Measurements from ENCODE around the gene DACH1. TPM values are rescaled to one million over a fixed set of nuclear protein-coding genes. Genes with fewer than 3 reads are reported as not detected.

DACH1 gene
- total and polyA plus RNA-seq, 2 of the 13 experiments (the other 11 are each of a cell fraction or from before 2014, with no cell fraction given) = not detected

GRCh38 chr13:71875823-71876222, 8.8 kb upstream of the DACH1 start:
- Histone ChIP-seq H3K79me2 (ENCODE audit: insufficient read depth, low read length) (no peaks in the 10 kb centered on the region), H4K20me1 (ENCODE audit: insufficient read depth, low read length) (no peaks in the 10 kb centered on the region), H3K4me3 (replicated peaks in 1 of 3; ENCODE audit: insufficient read depth in 1 of 3, low read depth in 2 of 3, low read length in 3 of 3) (no peak overlapping the region), H3K9ac (ENCODE audit: insufficient read depth, low read depth, low read length) (no peak overlapping the region), H3K27me3 (ENCODE audit: control insufficient read depth in 1 of 2, insufficient read depth in 2 of 2, low read length in 2 of 2) (no peaks in the 10 kb centered on the region), H3K36me3 (replicated peaks in 1 of 2; ENCODE audit: control insufficient read depth in 1 of 2, insufficient read depth in 2 of 2, low read length in 2 of 2) (no peaks in the 10 kb centered on the region), H3K4me2 (ENCODE audit: low read depth, low read length) (no peak overlapping the region), H2AFZ (ENCODE audit: low read length) (no peak overlapping the region), H3K27ac (ENCODE audit: extremely low read length, insufficient read depth, low read length) (no peak overlapping the region), H3K9me3 (ENCODE audit: low read length) (no peaks in the 10 kb centered on the region), H3K4me1 (ENCODE audit: insufficient read depth, low read length) (no peaks in the 10 kb centered on the region)
- DNase-seq (ENCODE audit: low spot score) (no peak), ATAC-seq (no peak), FAIRE-seq (no peak)
- in situ Hi-C loops (cut with HindIII; ENCODE audit: extremely low pct_ligation_motif_present, low pct_unique_long_range_greater_than_20kb) = loop anchor here (25.0 kb wide), 1 partner anchor 564 kb away; no protein-coding TSS in a partner anchor
- ChIA-PET POLR2A (no interaction called here), CTCF (ENCODE audit: low intra/inter-chr PET ratio, low total read pairs) (no interaction called here)
- BruUV-seq (replicated peaks) = no TSS peak
- WGBS (ENCODE audit: low lambda C conversion rate) = 11% methylated on average over 5 of the region's 5 CpGs
- TF ChIP-seq, protein P1, sequence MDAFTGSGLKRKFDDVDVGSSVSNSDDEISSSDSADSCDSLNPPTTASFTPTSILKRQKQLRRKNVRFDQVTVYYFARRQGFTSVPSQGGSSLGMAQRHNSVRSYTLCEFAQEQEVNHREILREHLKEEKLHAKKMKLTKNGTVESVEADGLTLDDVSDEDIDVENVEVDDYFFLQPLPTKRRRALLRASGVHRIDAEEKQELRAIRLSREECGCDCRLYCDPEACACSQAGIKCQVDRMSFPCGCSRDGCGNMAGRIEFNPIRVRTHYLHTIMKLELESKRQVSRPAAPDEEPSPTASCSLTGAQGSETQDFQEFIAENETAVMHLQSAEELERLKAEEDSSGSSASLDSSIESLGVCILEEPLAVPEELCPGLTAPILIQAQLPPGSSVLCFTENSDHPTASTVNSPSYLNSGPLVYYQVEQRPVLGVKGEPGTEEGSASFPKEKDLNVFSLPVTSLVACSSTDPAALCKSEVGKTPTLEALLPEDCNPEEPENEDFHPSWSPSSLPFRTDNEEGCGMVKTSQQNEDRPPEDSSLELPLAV (CRISPR knock-in tag; conservative IDR thresholded peaks at IDR 0.05; ENCODE audit: low read depth) = no peak
- no peak for TF ChIP-seq ATF7-NPFF (CRISPR knock-in tag; IDR thresholded peaks at IDR 0.05; ENCODE audit: low read depth)
- TF ChIP-seq RBM39 (IDR thresholded peaks at IDR 0.05; ENCODE audit: low read depth, low read length, poor library complexity, severe bottlenecking) = no peak
- TF ChIP-seq, protein P2, sequence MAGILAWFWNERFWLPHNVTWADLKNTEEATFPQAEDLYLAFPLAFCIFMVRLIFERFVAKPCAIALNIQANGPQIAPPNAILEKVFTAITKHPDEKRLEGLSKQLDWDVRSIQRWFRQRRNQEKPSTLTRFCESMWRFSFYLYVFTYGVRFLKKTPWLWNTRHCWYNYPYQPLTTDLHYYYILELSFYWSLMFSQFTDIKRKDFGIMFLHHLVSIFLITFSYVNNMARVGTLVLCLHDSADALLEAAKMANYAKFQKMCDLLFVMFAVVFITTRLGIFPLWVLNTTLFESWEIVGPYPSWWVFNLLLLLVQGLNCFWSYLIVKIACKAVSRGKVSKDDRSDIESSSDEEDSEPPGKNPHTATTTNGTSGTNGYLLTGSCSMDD (CRISPR knock-in tag; IDR thresholded peaks at IDR 0.05) = no peak
- intact Hi-C loops (cut with micrococcal nuclease; ENCODE audit: unreplicated experiment) = no loop called here

GRCh38 chr13:71874458-71874857, 7.5 kb upstream of the DACH1 start:
- no peak overlapping the region for H3K4me2 ChIP-seq (ENCODE audit: low read depth, low read length)
- ATAC-seq (no peak), DNase-seq (ENCODE audit: low spot score) (no peak), FAIRE-seq (no peak)
- WGBS (ENCODE audit: low lambda C conversion rate) = 13% methylated on average over 2 of the region's 2 CpGs
- H3K9ac ChIP-seq (ENCODE audit: insufficient read depth, low read depth, low read length) = no peak overlapping the region
- H3K36me3 ChIP-seq (replicated peaks in 1 of 2; ENCODE audit: control insufficient read depth in 1 of 2, insufficient read depth in 2 of 2, low read length in 2 of 2) = no peaks in the 10 kb centered on the region
- H3K27me3 ChIP-seq (ENCODE audit: control insufficient read depth in 1 of 2, insufficient read depth in 2 of 2, low read length in 2 of 2) = no peaks in the 10 kb centered on the region
- H2AFZ ChIP-seq (ENCODE audit: low read length) = no peak overlapping the region
- POLR2A ChIA-PET = no interaction called here
- H3K27ac ChIP-seq (ENCODE audit: extremely low read length, insufficient read depth, low read length) = no peak overlapping the region
- intact Hi-C loops (cut with micrococcal nuclease; ENCODE audit: unreplicated experiment) (no loop called here), in situ Hi-C loops (cut with HindIII; ENCODE audit: extremely low pct_ligation_motif_present, low pct_unique_long_range_greater_than_20kb) (no loop called here)
- no peaks in the 10 kb centered on the region for H3K79me2 ChIP-seq (ENCODE audit: insufficient read depth, low read length)
- no peaks in the 10 kb centered on the region for H4K20me1 ChIP-seq (ENCODE audit: insufficient read depth, low read length)
- BruUV-seq (replicated peaks) = no TSS peak
- no peaks in the 10 kb centered on the region for H3K4me1 ChIP-seq (ENCODE audit: insufficient read depth, low read length)
- H3K4me3 ChIP-seq (replicated peaks in 1 of 3; ENCODE audit: insufficient read depth in 1 of 3, low read depth in 2 of 3, low read length in 3 of 3) = no peak overlapping the region
- no peaks in the 10 kb centered on the region for H3K9me3 ChIP-seq (ENCODE audit: low read length)
- CTCF ChIA-PET (ENCODE audit: low intra/inter-chr PET ratio, low total read pairs) = no interaction called here
- TF ChIP-seq HIVEP1 (CRISPR knock-in tag; IDR thresholded peaks at IDR 0.05) (no peak), ZNF687 (CRISPR knock-in tag; IDR thresholded peaks at IDR 0.05) (no peak)
- TF ChIP-seq, protein P3, sequence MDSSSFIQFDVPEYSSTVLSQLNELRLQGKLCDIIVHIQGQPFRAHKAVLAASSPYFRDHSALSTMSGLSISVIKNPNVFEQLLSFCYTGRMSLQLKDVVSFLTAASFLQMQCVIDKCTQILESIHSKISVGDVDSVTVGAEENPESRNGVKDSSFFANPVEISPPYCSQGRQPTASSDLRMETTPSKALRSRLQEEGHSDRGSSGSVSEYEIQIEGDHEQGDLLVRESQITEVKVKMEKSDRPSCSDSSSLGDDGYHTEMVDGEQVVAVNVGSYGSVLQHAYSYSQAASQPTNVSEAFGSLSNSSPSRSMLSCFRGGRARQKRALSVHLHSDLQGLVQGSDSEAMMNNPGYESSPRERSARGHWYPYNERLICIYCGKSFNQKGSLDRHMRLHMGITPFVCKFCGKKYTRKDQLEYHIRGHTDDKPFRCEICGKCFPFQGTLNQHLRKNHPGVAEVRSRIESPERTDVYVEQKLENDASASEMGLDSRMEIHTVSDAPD (CRISPR knock-in tag; IDR thresholded peaks at IDR 0.05) = no peak

Measured in HepG2 (cell line).